Liver (tissue), 9 donors: ENCODE measurements around the gene MAP4K4. TPM values are rescaled to one million over a fixed set of nuclear protein-coding genes. Genes with fewer than 3 reads are reported as not detected.

Source experiments
- DNase-seq: peaks from one replicate; pipeline ENCODE4 v3.0.0-alpha.2; 2017; ENCODE audit warnings: low spot score
- H3K27ac ChIP-seq, 2 donors: one replicate each; pipeline ENCODE4 v1.7.0; 2013; ENCODE audit warnings: inconsistent platforms in 2 of 2, low read length in 2 of 2, control low read depth in 1 of 2, low read depth in 1 of 2, mild to moderate bottlenecking in 1 of 2
- H3K27me3 ChIP-seq, 4 donors: one replicate each; pipeline versions ENCODE4 v1.6.1 to v1.7.0; 2013; ENCODE audit warnings: low read length in 3 of 4, inconsistent platforms in 1 of 4, mild to moderate bottlenecking in 1 of 4, moderate library complexity in 1 of 4; ENCODE audit not compliant: control insufficient read depth in 4 of 4, insufficient read depth in 4 of 4
- H3K36me3 ChIP-seq, 4 donors: one replicate each; pipeline versions ENCODE4 v1.6.1 to v1.7.0; 2013; ENCODE audit warnings: low read length in 3 of 4, mild to moderate bottlenecking in 3 of 4, low read depth in 1 of 4, moderate library complexity in 1 of 4; ENCODE audit not compliant: control insufficient read depth in 4 of 4, insufficient read depth in 3 of 4
- H3K4me1 ChIP-seq, 4 donors: one replicate each; pipeline versions ENCODE4 v1.6.1 to v1.7.0; 2013; ENCODE audit warnings: low read length in 3 of 4, mild to moderate bottlenecking in 3 of 4, moderate library complexity in 1 of 4; ENCODE audit not compliant: control insufficient read depth in 4 of 4, insufficient read depth in 4 of 4
- H3K4me3 ChIP-seq, 3 donors: one replicate each; pipeline versions ENCODE4 v1.6.1 to v1.7.0; 2013; ENCODE audit warnings: low read length in 3 of 3, control low read depth in 1 of 3, low read depth in 1 of 3, mild to moderate bottlenecking in 1 of 3
- H3K9ac ChIP-seq, 2 donors: one replicate each; pipeline ENCODE4 v1.7.0; 2013; ENCODE audit warnings: low read length in 2 of 2, mild to moderate bottlenecking in 2 of 2, moderate library complexity in 2 of 2, control low read depth in 1 of 2, low read depth in 1 of 2
- H3K9me3 ChIP-seq, 4 donors: one replicate each; pipeline versions ENCODE4 v1.6.1 to v1.7.0; 2013; ENCODE audit warnings: low read length in 3 of 4; ENCODE audit not compliant: control insufficient read depth in 4 of 4
- ATF3 ChIP-seq: IDR thresholded peaks from 2 replicates; pipeline ENCODE4 v1.6.1; 2016; ENCODE audit warnings: antibody characterized with exemption
- CTCF ChIP-seq: fragments of 150-350 bp; IDR thresholded peaks from 2 replicates; pipeline ENCODE4 v1.5.1; 2017; ENCODE audit warnings: improper control_type of control experiment, low read depth, low read length; ENCODE audit not compliant: missing input control
- EGR1 ChIP-seq, 2 donors: IDR thresholded peaks; 2 replicates each; pipeline ENCODE4 v1.6.1; 2016 to 2018; ENCODE audit warnings: antibody characterized with exemption in 2 of 2, low read depth in 2 of 2
- FOXA1 ChIP-seq: IDR thresholded peaks from 2 replicates; pipeline ENCODE4 v1.6.1; 2016; ENCODE audit warnings: antibody characterized with exemption
- FOXA2 ChIP-seq: IDR thresholded peaks from 2 replicates; pipeline ENCODE4 v1.6.1; 2016; ENCODE audit warnings: antibody characterized with exemption
- GABPA ChIP-seq, 2 donors: IDR thresholded peaks in 1 of 2; conservative IDR thresholded peaks in 1 of 2; 2 replicates each; pipeline ENCODE4 v1.6.1; 2016; ENCODE audit warnings: antibody characterized with exemption in 2 of 2, mild to moderate bottlenecking in 1 of 2, moderate library complexity in 1 of 2
- HNF4A ChIP-seq, 2 donors: conservative IDR thresholded peaks; 2 replicates each; pipeline ENCODE4 v1.6.1; 2016; ENCODE audit warnings: antibody characterized with exemption in 2 of 2, mild to moderate bottlenecking in 2 of 2
- HNF4G ChIP-seq: IDR thresholded peaks from 2 replicates; pipeline ENCODE4 v1.6.1; 2016; ENCODE audit warnings: antibody characterized with exemption
- JUND ChIP-seq, 2 donors: IDR thresholded peaks; 2 replicates each; pipeline ENCODE4 v1.6.1; 2016; ENCODE audit warnings: antibody characterized with exemption in 2 of 2
- MAX ChIP-seq: IDR thresholded peaks from 2 replicates; pipeline ENCODE4 v1.6.1; 2016; ENCODE audit warnings: antibody characterized with exemption
- NR2F2 ChIP-seq: IDR thresholded peaks from 2 replicates; pipeline ENCODE4 v1.6.1; 2016; ENCODE audit warnings: antibody characterized with exemption
- RAD21 ChIP-seq, 2 donors: IDR thresholded peaks; 2 replicates each; pipeline ENCODE4 v1.6.1; 2016; ENCODE audit warnings: antibody characterized with exemption in 2 of 2, mild to moderate bottlenecking in 2 of 2
- REST ChIP-seq: IDR thresholded peaks from 2 replicates; pipeline ENCODE4 v1.6.1; 2016; ENCODE audit warnings: antibody characterized with exemption, mild to moderate bottlenecking
- RXRA ChIP-seq, 2 donors: IDR thresholded peaks; 2 replicates each; pipeline ENCODE4 v1.6.1; 2017 to 2018; ENCODE audit warnings: antibody characterized with exemption in 2 of 2, mild to moderate bottlenecking in 1 of 2
- SP1 ChIP-seq: IDR thresholded peaks from 2 replicates; pipeline ENCODE4 v1.6.1; 2018; ENCODE audit warnings: antibody characterized with exemption, mild to moderate bottlenecking
- TAF1 ChIP-seq: conservative IDR thresholded peaks from 2 replicates; pipeline ENCODE4 v1.6.1; 2016; ENCODE audit warnings: antibody characterized with exemption, mild to moderate bottlenecking
- YY1 ChIP-seq: IDR thresholded peaks from 2 replicates; pipeline ENCODE4 v1.6.1; 2016; ENCODE audit warnings: antibody characterized with exemption, mild to moderate bottlenecking
- ZBTB33 ChIP-seq: IDR thresholded peaks from 2 replicates; pipeline ENCODE4 v1.6.1; 2016; ENCODE audit warnings: antibody characterized with exemption
- WGBS: extraction: QIAGEN DNeasy Blood & Tissue Kit; methylation state at CpG from one replicate; pipeline ENCODE4 v1.1.7; 2013; 5-methylcytosine and 5-hydroxymethylcytosine counted together
- polyA plus RNA-seq, 2 donors: library from polyadenylated mRNA; stranded (reverse) in 1 of 2; unstranded in 1 of 2; fragments of 200-250 nt in 1 of 2; fragments of >200 nt in 1 of 2; fragmentation: Nextera tagmentation in 1 of 2; extraction: Ambion mirVana in 1 of 2; gene quantifications; one replicate each; pipeline versions ENCODE4 v1.2.1 to v1.2.3, GENCODE V29; 2013 to 2015
- total RNA-seq, 2 donors: library from RNA; depleted of rRNA; stranded (reverse); fragments of >200 nt; gene quantifications; one replicate each; pipeline ENCODE4 v1.2.3, GENCODE V29; 2014
- donor health status: healthy.
- donor health status: healthy.
- donor health status: healthy.
- donor health status: healthy.
- donor health status: healthy.

Gene MAP4K4
- total and polyA plus RNA-seq, 4 donors: 9.1 to 40.0 (median 23.6) TPM

GRCh38 chr2:101871480-101871879 lies 174.0 kb downstream of the MAP4K4 start (continued):
- TF ChIP-seq EGR1 (IDR thresholded peaks at IDR 0.05; ENCODE audit: low read depth in 2 of 2) (no peak), RAD21 (IDR thresholded peaks at IDR 0.05) (no peak)

- DNase-seq: no peak
- H3K36me3 ChIP-seq: peaks cover 16 to 79% (median 57%) of the 10 kb centered on the region in 4 donors
- no peak overlapping the region for H3K4me3 ChIP-seq
- H3K9ac ChIP-seq: no peak overlapping the region
- 86% methylated on average over 3 of the region's 3 CpGs for WGBS
- TF ChIP-seq TAF1: no peak
- no peak for TF ChIP-seq FOXA2
- TF ChIP-seq REST: no peak
- TF ChIP-seq HNF4A (conservative IDR thresholded peaks at IDR 0.05): no peak
- no peak for TF ChIP-seq MAX
- TF ChIP-seq RAD21 (IDR thresholded peaks at IDR 0.05): no peak
- no peak for TF ChIP-seq FOXA1
- no peak for TF ChIP-seq ZBTB33
- no peak for TF ChIP-seq JUND (IDR thresholded peaks at IDR 0.05)
- TF ChIP-seq EGR1 (IDR thresholded peaks at IDR 0.05; ENCODE audit: low read depth in 2 of 2): no peak
- TF ChIP-seq RXRA (IDR thresholded peaks at IDR 0.05): no peak
- no peak for TF ChIP-seq NR2F2
- TF ChIP-seq ATF3: no peak
- no peak for TF ChIP-seq YY1
- no peak for TF ChIP-seq SP1
- no peak for TF ChIP-seq GABPA (IDR thresholded peaks at IDR 0.05 in 1 of 2, conservative IDR thresholded peaks at IDR 0.05 in 1 of 2)
- no peak for TF ChIP-seq CTCF
- TF ChIP-seq HNF4G: no peak
- no peak overlapping the region for H3K27ac ChIP-seq
- H3K9me3 ChIP-seq: no peaks in the 10 kb centered on the region
- no peaks in the 10 kb centered on the region for H3K27me3 ChIP-seq
- no peaks in the 10 kb centered on the region for H3K4me1 ChIP-seq
Observed at GRCh38 chr2:101872480-101872879, 175.0 kb downstream of the MAP4K4 start.
